ENCODE measurements around the gene ILKAP.

ILKAP gene

DNA sequence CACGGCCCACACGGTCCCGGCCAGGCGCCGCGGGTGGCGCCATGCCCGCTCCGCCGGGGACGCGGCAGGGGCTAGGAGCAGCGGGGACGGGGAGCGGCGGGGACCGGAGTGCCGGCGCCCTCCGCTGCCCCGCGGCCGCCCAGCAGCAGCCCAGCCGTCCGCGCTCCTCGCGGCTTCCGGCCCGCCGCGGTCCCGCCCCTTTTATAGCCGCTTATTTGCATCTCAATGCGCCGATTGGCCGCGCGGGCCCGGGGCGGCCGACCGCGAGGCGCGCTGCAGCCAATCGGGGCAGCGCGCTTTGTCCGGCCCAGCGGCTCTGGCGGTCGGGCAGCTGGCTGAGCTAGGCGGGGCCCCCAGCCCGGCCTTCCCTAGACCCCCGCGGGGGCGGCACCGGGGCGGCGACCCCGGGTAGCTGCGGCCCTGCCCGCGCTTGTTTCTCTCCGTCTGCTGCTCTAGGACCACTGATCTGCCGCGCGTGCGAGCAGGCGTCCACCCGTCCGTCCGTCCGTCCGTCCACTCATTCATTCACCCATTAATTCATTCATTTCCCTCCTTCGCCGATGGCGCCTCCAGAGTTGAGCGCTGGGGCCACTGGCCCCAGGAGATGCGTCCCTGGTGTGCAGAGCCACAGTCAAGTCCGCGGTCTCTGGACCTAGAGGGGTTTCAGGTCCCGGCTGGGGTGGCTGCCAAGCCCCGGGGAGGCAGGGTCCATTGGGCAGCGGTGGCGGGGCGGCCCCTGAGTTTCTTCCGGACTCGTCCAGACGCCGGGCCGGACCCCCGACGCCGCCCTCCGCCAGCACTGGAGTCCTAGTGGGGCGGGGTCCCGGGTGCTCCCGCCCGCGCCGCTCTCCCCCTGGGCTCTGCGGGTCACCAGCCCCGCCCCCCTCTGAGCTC is 36.6 kb upstream of the ILKAP start, which contains the start of gene HES6:
Gene HES6 (minus strand): TSS at position 176 of the 894 bp plus-strand sequence. CDS start 133 bp downstream, at position 43.
- TF ChIP-seq, protein P1, sequence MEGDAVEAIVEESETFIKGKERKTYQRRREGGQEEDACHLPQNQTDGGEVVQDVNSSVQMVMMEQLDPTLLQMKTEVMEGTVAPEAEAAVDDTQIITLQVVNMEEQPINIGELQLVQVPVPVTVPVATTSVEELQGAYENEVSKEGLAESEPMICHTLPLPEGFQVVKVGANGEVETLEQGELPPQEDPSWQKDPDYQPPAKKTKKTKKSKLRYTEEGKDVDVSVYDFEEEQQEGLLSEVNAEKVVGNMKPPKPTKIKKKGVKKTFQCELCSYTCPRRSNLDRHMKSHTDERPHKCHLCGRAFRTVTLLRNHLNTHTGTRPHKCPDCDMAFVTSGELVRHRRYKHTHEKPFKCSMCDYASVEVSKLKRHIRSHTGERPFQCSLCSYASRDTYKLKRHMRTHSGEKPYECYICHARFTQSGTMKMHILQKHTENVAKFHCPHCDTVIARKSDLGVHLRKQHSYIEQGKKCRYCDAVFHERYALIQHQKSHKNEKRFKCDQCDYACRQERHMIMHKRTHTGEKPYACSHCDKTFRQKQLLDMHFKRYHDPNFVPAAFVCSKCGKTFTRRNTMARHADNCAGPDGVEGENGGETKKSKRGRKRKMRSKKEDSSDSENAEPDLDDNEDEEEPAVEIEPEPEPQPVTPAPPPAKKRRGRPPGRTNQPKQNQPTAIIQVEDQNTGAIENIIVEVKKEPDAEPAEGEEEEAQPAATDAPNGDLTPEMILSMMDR (IDR thresholded peaks at IDR 0.05; ENCODE audit: low read depth, low read length), result no peak
- H3K4me3 ChIP-seq (ENCODE audit: low read depth, low read length), result peak within 1 kb of the TSS; percentile 64

DNA sequence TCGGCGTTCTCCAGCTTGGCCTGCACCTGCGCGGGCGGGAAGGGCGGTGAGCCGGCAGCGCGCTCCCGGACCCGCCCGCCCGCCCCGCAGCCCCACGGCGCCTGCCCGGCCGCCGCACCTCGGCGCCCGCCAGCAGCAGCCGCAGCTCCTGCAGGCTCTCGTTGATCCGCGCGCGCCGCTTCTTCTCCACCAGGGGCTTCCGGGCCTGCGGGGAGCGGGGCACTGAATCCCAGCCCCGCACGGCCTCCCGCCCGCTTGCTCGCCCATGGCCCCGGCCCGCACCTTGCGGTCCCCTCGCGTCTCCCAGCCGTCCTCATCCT is 36.0 kb upstream of the ILKAP start:
- peak overlapping the region; percentile 64 for H3K4me3 ChIP-seq (ENCODE audit: low read depth, low read length)
- TF ChIP-seq, protein P1 (IDR thresholded peaks at IDR 0.05; ENCODE audit: low read depth, low read length), result no peak

- H3K4me3 ChIP-seq (ENCODE audit: low read depth, low read length), result 0 out of 2 replicates have a peak overlapping the region, but pooled peaks have one; percentile 23
- TF ChIP-seq, protein P1 (IDR thresholded peaks at IDR 0.05; ENCODE audit: low read depth, low read length), result no peak
These were observed 35.5 kb upstream of the ILKAP start for GRCh38 chr2:238238766-238239542.

- TF ChIP-seq, protein P1 (IDR thresholded peaks at IDR 0.05; ENCODE audit: low read depth, low read length), result no peak
- no peak overlapping the region for H3K4me3 ChIP-seq (ENCODE audit: low read depth, low read length)
These were observed 34.8 kb upstream of the ILKAP start for GRCh38 chr2:238238311-238238765.

DNA sequence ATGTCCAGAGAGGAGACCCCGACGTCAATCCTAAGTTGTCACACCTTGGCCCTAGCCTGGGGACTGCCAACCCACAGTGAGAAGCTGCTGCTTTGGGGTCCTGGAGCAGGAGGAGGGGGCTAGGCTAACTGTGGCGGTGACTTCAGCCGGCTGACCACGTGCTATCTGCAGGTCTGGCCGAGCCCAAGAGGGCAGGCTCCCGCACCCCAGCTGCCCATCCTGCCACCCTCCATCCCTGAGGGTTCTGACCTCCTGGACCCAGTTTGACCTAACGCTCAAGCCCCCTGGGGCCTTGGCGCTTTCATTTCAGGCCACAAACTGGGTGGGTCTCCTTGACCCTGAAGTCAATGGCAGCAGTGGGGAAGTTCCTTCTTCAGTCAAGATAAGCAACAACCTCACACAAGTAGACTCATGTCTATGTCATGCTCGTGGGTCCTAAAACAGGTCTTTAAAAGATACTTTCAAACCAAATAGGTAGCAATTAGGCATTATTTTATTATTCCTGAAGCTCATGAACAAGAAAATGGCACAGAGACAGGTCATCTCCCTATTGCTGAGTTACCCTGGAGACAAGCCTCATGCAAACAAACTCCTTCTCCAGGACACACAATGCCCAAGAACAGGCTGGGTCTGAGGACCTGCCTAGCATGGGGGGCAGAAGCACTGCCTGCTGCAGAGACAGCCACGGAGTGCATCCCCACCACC is 34.1 kb upstream of the ILKAP start:
- TF ChIP-seq, protein P1 (IDR thresholded peaks at IDR 0.05; ENCODE audit: low read depth, low read length), result no peak
- no peak overlapping the region for H3K4me3 ChIP-seq (ENCODE audit: low read depth, low read length)

DNA sequence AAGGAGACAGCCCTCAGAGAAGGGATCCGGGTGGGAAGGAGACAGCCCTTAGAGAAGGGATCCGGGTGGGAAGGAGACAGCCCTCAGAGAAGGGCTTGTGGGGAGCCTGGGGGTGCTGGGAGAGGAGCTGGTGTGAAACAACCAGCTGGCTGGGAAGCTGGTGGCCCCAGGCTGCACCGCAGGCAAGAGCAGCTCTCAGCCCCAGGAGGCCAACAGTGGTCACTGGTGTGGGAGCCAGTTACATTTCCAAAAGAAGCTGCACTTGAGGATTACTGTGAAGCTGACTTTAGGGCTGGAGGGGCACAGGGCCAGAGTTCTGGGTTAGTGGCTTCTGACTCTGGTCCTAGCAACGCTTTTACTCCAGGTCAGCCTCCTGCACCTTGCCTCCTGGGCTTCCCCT is 33.1 kb upstream of the ILKAP start:
- TF ChIP-seq, protein P1 (IDR thresholded peaks at IDR 0.05; ENCODE audit: low read depth, low read length), result no peak

More for the DNA sequence above, 33.1 kb upstream of the ILKAP start:
- H3K4me3 ChIP-seq (ENCODE audit: low read depth, low read length), result no peak overlapping the region

All from WI38 (cell line).